ENCODE data around the gene GAB3. TPM values are rescaled to one million over a fixed set of nuclear protein-coding genes. Genes with fewer than 3 reads are reported as not detected.

GAB3 gene, protein sequence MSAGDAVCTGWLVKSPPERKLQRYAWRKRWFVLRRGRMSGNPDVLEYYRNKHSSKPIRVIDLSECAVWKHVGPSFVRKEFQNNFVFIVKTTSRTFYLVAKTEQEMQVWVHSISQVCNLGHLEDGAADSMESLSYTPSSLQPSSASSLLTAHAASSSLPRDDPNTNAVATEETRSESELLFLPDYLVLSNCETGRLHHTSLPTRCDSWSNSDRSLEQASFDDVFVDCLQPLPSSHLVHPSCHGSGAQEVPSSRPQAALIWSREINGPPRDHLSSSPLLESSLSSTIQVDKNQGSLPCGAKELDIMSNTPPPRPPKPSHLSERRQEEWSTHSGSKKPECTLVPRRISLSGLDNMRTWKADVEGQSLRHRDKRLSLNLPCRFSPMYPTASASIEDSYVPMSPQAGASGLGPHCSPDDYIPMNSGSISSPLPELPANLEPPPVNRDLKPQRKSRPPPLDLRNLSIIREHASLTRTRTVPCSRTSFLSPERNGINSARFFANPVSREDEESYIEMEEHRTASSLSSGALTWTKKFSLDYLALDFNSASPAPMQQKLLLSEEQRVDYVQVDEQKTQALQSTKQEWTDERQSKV
- 4.3 and 4.5 TPM in 2 replicates for total RNA-seq

- Mint-ChIP-seq H3K27me3 (ENCODE audit: low read depth) (peaks cover 5% of the 10 kb centered on the region), H3K4me1 (ENCODE audit: low read depth) (peaks cover 20% of the 10 kb centered on the region), H3K27ac (peak within 1 kb of the TSS; percentile 55), H3K9me3 (no peaks in the 10 kb centered on the region), H3K4me3 (ENCODE audit: low read depth) (peak within 1 kb of the TSS; percentile 74), H3K36me3 (ENCODE audit: low read depth) (peaks cover 6% of the 10 kb centered on the region)
- peak; percentile 28 for DNase-seq (ENCODE audit: low spot score)
- intact Hi-C loops (cut with micrococcal nuclease) = loop anchor here (2.0 kb wide), 1 partner anchor 16 kb away; no protein-coding TSS in a partner anchor
These were observed at the start of gene GAB3 for GRCh38 chrX:154750301-154751202. Gene GAB3, minus strand, starts transcription at chrX:154751077. Its CDS starts 52 bp downstream, at chrX:154751025.

DNA sequence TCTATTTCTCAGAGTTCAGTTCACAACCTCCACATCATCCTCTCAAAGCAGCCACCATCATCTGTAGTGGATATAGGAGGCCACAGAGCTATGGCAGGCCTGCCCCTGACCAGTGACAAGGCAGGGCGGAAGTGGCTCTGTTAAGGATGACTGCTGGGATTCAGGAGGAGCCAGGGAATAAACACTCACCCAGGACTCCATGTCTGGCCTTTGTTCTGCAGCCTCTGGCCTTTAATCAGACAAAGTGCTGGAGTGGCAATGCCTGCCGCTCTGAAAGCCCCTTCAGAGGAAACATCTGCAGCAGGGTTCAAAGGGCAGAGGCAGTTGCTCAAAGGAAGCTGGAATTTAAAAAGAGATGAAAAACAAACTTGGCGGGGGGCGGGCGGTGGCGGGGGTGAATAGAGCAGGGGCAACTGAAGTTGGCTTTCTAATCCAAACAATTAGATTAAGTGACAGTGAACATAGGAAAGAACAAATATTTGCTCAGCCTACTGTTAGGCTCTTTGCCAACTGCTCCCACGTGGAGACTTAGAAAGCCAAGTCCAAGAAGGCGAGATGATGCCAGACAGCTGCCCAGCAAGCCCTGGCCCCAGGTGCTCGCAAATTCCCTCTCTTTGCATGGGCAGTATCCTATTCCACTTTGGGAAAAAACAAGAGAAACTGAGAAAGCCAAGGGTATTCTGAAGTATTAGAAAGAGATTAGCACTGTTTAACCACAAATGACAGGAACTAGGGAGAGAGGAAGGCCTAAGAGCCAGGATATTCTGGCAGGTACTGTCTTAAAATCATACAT lies 48.9 kb upstream of the GAB3 start:
- Mint-ChIP-seq H3K4me3 (ENCODE audit: low read depth) (peak overlapping the region; percentile 66), H3K4me1 (ENCODE audit: low read depth) (peaks cover 63% of the 10 kb centered on the region), H3K27me3 (ENCODE audit: low read depth) (no peaks in the 10 kb centered on the region)

DNA sequence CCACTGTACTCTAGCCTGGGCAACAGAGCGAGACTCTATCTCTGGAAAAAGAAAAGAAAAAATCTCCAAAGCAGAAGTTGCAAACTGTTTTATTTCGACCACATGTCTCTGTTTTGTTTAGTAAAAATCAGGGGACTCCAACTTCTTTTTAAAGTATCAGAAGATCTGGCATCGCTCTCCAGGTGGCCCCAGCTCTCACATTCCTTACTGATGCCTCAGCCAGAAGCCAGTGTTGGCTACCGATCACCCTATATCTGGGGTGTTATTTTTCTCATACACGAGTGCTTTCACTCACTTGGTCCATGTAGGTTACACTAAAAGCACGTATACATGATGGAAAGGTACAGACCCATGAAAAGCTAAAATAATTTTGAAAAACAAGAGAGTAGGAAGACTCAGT lies 46.1 kb upstream of the GAB3 start:
- peaks cover 11% of the 10 kb centered on the region for H3K36me3 Mint-ChIP-seq (ENCODE audit: low read depth)
- no peak for DNase-seq (ENCODE audit: low spot score)
- H3K9me3 Mint-ChIP-seq = no peaks in the 10 kb centered on the region
- H3K4me3 Mint-ChIP-seq (ENCODE audit: low read depth) = no peak overlapping the region
- H3K27ac Mint-ChIP-seq = peak overlapping the region; percentile 62
- intact Hi-C loops (cut with micrococcal nuclease) = no loop called here
- H3K27me3 Mint-ChIP-seq (ENCODE audit: low read depth) = no peaks in the 10 kb centered on the region
- H3K4me1 Mint-ChIP-seq (ENCODE audit: low read depth) = peaks cover 55% of the 10 kb centered on the region

More for the DNA sequence above, 48.9 kb upstream of the GAB3 start:
- intact Hi-C loops (cut with micrococcal nuclease) = loop anchor here (5.0 kb wide), 1 partner anchor 82 kb away; no protein-coding TSS in a partner anchor
- Mint-ChIP-seq H3K36me3 (ENCODE audit: low read depth) (peaks cover 11% of the 10 kb centered on the region), H3K9me3 (no peaks in the 10 kb centered on the region), H3K27ac (peak overlapping the region; percentile 96)
- DNase-seq (ENCODE audit: low spot score) = no peak

DNA sequence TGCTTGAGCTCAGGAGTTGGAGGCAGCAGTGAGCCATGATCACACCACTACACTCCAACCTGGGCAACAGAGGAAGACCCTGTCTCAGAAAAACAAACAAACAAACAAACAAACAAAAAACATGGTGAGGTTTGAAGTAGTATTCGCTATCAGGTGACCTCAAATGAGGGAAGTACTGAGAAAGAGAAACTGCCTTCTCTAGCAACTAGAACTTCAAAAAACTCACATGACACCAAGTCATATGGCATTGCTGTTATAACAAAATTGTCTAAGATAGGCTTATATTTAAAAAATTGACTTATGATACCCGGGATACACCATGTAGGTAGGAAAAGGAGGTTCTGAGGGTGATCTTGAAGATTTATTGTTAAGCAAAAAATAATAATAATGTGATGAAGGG lies 44.1 kb upstream of the GAB3 start:
- intact Hi-C loops (cut with micrococcal nuclease) = no loop called here
- H3K9me3 Mint-ChIP-seq = no peaks in the 10 kb centered on the region

GRCh38 chrX:154793084-154793795 lies 42.4 kb upstream of the GAB3 start:
- H3K9me3 Mint-ChIP-seq = no peaks in the 10 kb centered on the region
- peaks cover 34% of the 10 kb centered on the region for H3K4me1 Mint-ChIP-seq (ENCODE audit: low read depth)
- H3K27me3 Mint-ChIP-seq (ENCODE audit: low read depth) = no peaks in the 10 kb centered on the region
- intact Hi-C loops (cut with micrococcal nuclease) = no loop called here
- H3K27ac Mint-ChIP-seq = peak overlapping the region; percentile 28
- peaks cover 30% of the 10 kb centered on the region for H3K36me3 Mint-ChIP-seq (ENCODE audit: low read depth)
- no peak for DNase-seq (ENCODE audit: low spot score)
- H3K4me3 Mint-ChIP-seq (ENCODE audit: low read depth) = no peak overlapping the region

More for the DNA sequence above, 44.1 kb upstream of the GAB3 start:
- Mint-ChIP-seq H3K27me3 (ENCODE audit: low read depth) (no peaks in the 10 kb centered on the region), H3K4me3 (ENCODE audit: low read depth) (no peak overlapping the region), H3K4me1 (ENCODE audit: low read depth) (peaks cover 47% of the 10 kb centered on the region), H3K36me3 (ENCODE audit: low read depth) (peaks cover 26% of the 10 kb centered on the region), H3K27ac (no peak overlapping the region)
- DNase-seq (ENCODE audit: low spot score) = no peak

- H3K4me1 Mint-ChIP-seq (ENCODE audit: low read depth) = peaks cover 24% of the 10 kb centered on the region
- H3K9me3 Mint-ChIP-seq = no peaks in the 10 kb centered on the region
- no peaks in the 10 kb centered on the region for H3K27me3 Mint-ChIP-seq (ENCODE audit: low read depth)
- no peak overlapping the region for H3K27ac Mint-ChIP-seq
- no peak overlapping the region for H3K4me3 Mint-ChIP-seq (ENCODE audit: low read depth)
- intact Hi-C loops (cut with micrococcal nuclease) = no loop called here
- H3K36me3 Mint-ChIP-seq (ENCODE audit: low read depth) = peaks cover 32% of the 10 kb centered on the region
- no peak for DNase-seq (ENCODE audit: low spot score)
These were observed 41.1 kb upstream of the GAB3 start for GRCh38 chrX:154791939-154792338.

GRCh38 chrX:154791467-154791866 lies 40.6 kb upstream of the GAB3 start:
- intact Hi-C loops (cut with micrococcal nuclease) = no loop called here
- DNase-seq (ENCODE audit: low spot score) = no peak
- no peaks in the 10 kb centered on the region for H3K9me3 Mint-ChIP-seq
- no peak overlapping the region for H3K4me3 Mint-ChIP-seq (ENCODE audit: low read depth)
- no peak overlapping the region for H3K27ac Mint-ChIP-seq
- peaks cover 28% of the 10 kb centered on the region for H3K36me3 Mint-ChIP-seq (ENCODE audit: low read depth)
- no peaks in the 10 kb centered on the region for H3K27me3 Mint-ChIP-seq (ENCODE audit: low read depth)
- H3K4me1 Mint-ChIP-seq (ENCODE audit: low read depth) = peaks cover 21% of the 10 kb centered on the region

DNA sequence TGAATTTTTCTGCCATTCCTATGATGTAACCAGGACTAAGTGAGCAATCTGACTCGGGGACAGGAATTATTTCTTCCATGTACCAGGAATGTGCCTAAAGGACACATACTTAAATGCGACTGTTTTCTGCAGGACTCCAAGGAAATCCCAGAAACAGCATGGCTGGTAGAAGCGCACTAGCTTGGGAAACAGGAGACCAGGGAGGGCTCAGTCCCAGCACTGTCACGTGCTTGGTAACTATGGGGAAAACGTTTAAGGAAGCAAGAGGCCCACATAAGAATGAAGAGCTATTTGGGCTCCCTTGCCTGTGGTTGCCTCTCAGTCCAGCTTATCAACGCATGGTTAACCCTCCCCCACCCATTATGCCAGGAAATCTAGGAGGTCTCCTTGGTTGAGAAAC lies 34.8 kb upstream of the GAB3 start:
- no peaks in the 10 kb centered on the region for H3K27me3 Mint-ChIP-seq (ENCODE audit: low read depth)
- H3K36me3 Mint-ChIP-seq (ENCODE audit: low read depth) = peaks cover 52% of the 10 kb centered on the region
- no peak for DNase-seq (ENCODE audit: low spot score)
- intact Hi-C loops (cut with micrococcal nuclease) = no loop called here
- H3K27ac Mint-ChIP-seq = no peak overlapping the region
- peaks cover 19% of the 10 kb centered on the region for H3K4me1 Mint-ChIP-seq (ENCODE audit: low read depth)
- H3K9me3 Mint-ChIP-seq = no peaks in the 10 kb centered on the region
- H3K4me3 Mint-ChIP-seq (ENCODE audit: low read depth) = no peak overlapping the region

- Mint-ChIP-seq H3K4me3 (ENCODE audit: low read depth) (no peak overlapping the region), H3K4me1 (ENCODE audit: low read depth) (peaks cover 19% of the 10 kb centered on the region), H3K27me3 (ENCODE audit: low read depth) (no peaks in the 10 kb centered on the region), H3K27ac (peak overlapping the region; percentile 31), H3K9me3 (no peaks in the 10 kb centered on the region), H3K36me3 (ENCODE audit: low read depth) (peaks cover 46% of the 10 kb centered on the region)
- intact Hi-C loops (cut with micrococcal nuclease) = no loop called here
- DNase-seq (ENCODE audit: low spot score) = no peak
These were observed 33.5 kb upstream of the GAB3 start for GRCh38 chrX:154784149-154784995.

DNA sequence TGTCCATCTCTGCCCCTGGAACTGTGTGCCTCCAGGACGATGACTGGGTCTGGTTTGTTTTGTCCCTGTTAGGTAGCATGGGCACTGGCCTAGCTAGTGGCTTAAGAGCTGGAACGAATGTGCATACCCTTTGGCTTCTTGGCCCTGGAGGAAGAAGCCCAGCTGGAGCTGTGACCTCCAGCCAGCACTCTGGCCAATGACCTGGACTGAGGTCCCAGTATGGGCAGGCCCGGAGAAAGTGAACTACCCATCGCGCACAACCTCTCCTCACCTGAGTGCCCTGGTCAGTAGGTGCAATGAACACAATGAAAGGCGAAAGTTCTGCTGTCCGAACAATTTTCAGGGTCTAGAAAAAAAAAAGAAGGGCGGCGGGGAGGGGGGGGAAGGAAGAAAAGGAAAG lies 30.1 kb upstream of the GAB3 start:
- peaks cover 61% of the 10 kb centered on the region for H3K36me3 Mint-ChIP-seq (ENCODE audit: low read depth)
- no peak for DNase-seq (ENCODE audit: low spot score)
- no peak overlapping the region for H3K27ac Mint-ChIP-seq
- H3K27me3 Mint-ChIP-seq (ENCODE audit: low read depth) = no peaks in the 10 kb centered on the region
- no peaks in the 10 kb centered on the region for H3K9me3 Mint-ChIP-seq
- peaks cover 25% of the 10 kb centered on the region for H3K4me1 Mint-ChIP-seq (ENCODE audit: low read depth)
- no peak overlapping the region for H3K4me3 Mint-ChIP-seq (ENCODE audit: low read depth)
- intact Hi-C loops (cut with micrococcal nuclease) = no loop called here

- Mint-ChIP-seq H3K4me1 (ENCODE audit: low read depth) (peaks cover 32% of the 10 kb centered on the region), H3K4me3 (ENCODE audit: low read depth) (no peak overlapping the region), H3K9me3 (no peaks in the 10 kb centered on the region), H3K27ac (no peak overlapping the region), H3K27me3 (ENCODE audit: low read depth) (no peaks in the 10 kb centered on the region), H3K36me3 (ENCODE audit: low read depth) (peaks cover 65% of the 10 kb centered on the region)
- intact Hi-C loops (cut with micrococcal nuclease) = no loop called here
- DNase-seq (ENCODE audit: low spot score) = no peak
These were observed 28.4 kb upstream of the GAB3 start for GRCh38 chrX:154779261-154779660.

Data from activated T-helper 2 cell treated with anti-CD3 and anti-CD28 coated beads, Interferon-gamma antibody, Interleukin-2, Interleukin-4, amounts not matched to agents 10 μg/mL and 5 μg/mL and 100 μg/mL, durations not matched to agents 14 hours and 24 hours and 36 hours (primary cell).